IMR-90 (cell line): ENCODE data around the gene PRKD2. TPM values are rescaled to one million over a fixed set of nuclear protein-coding genes. Genes with fewer than 3 reads are reported as not detected.

ENCODE experiments used
- ATAC-seq: fragments of 200-7000 bp; cut with Tn5 transposase; 2 replicates; pipeline ENCODE4 v1.9.1; 2020; ENCODE audit warnings: low read depth, mild to moderate bottlenecking, moderate library complexity
- BruUV-seq: library from RNA; stranded (reverse); fragments of 400-500 nt; replicated peaks from 2 replicates; lab custom pipeline; 2021; lab: Mats Ljungman, UMichigan
- CTCF ChIA-PET: fragments of 300-600 bp; formaldehyde crosslinking; extraction: SDS; loops from one replicate; lab custom pipeline; 2021; ENCODE audit warnings: antibody characterized with exemption; lab: Yijun Ruan, JAX
- POLR2A ChIA-PET: fragments of 300-600 bp; sonication (Branson Sonifier 250); formaldehyde crosslinking; loops from one replicate; lab custom pipeline; 2022; ENCODE audit warnings: antibody characterized with exemption; ENCODE audit not compliant: unreplicated experiment; lab: Charles Lee
- DNase-seq: peaks from one replicate; pipeline ENCODE4 v3.0.0; 2013
- H2AFZ ChIP-seq: replicated peaks from 2 replicates; pipeline ENCODE3; 2013; ENCODE audit warnings: low read length, mild to moderate bottlenecking; ENCODE audit not compliant: poor library complexity
- H2AK5ac ChIP-seq: 2 replicates; pipeline ENCODE4 v1.6.1; 2013; ENCODE audit warnings: low read depth, low read length, inconsistent platforms
- H2AK9ac ChIP-seq: replicated peaks from 2 replicates; pipeline ENCODE3; 2013; ENCODE audit warnings: mild to moderate bottlenecking, low read depth, low read length, moderate library complexity; ENCODE audit not compliant: poor library complexity
- H2BK120ac ChIP-seq: 2 replicates; pipeline ENCODE4 v1.6.1; 2013; ENCODE audit warnings: low read depth, low read length, inconsistent platforms
- H2BK15ac ChIP-seq: 3 replicates; pipeline ENCODE4 v1.6.1; 2013; ENCODE audit warnings: low read depth, low read length, inconsistent platforms
- H2BK20ac ChIP-seq: 2 replicates; pipeline ENCODE4 v1.6.1; 2013; ENCODE audit warnings: low read depth, mild to moderate bottlenecking, inconsistent platforms, low read length, moderate library complexity
- H2BK5ac ChIP-seq: 2 replicates; pipeline ENCODE4 v1.6.1; 2013; ENCODE audit warnings: mild to moderate bottlenecking, low read depth, low read length, inconsistent platforms; ENCODE audit not compliant: poor library complexity, severe bottlenecking
- H3K14ac ChIP-seq: replicated peaks from 2 replicates; pipeline ENCODE4 v1.6.1; 2013; ENCODE audit warnings: low read depth, low read length, inconsistent platforms
- H3K18ac ChIP-seq: 2 replicates; pipeline ENCODE4 v1.6.1; 2013; ENCODE audit warnings: low read depth, low read length, control low read depth
- H3K23ac ChIP-seq: 2 replicates; pipeline ENCODE4 v1.6.1; 2013; ENCODE audit warnings: low read depth, low read length, inconsistent platforms
- H3K27ac ChIP-seq: 2 replicates; pipeline ENCODE4 v1.5.1; 2013; ENCODE audit warnings: mild to moderate bottlenecking, control low read depth, low read length; ENCODE audit not compliant: insufficient read depth
- H3K27me3 ChIP-seq: 2 replicates; pipeline ENCODE4 v1.6.1; 2013; ENCODE audit warnings: low read length; ENCODE audit not compliant: control insufficient read depth, insufficient read depth
- H3K36me3 ChIP-seq: 2 replicates; pipeline ENCODE4 v1.6.1; 2013; ENCODE audit warnings: low read length, mixed read lengths; ENCODE audit not compliant: control insufficient read depth, insufficient read depth
- H3K4ac ChIP-seq: 2 replicates; pipeline ENCODE4 v1.6.1; 2013; ENCODE audit warnings: low read depth, low read length, inconsistent platforms
- H3K4me1 ChIP-seq: 2 replicates; pipeline ENCODE4 v1.6.1; 2013; ENCODE audit warnings: low read length, mixed read lengths; ENCODE audit not compliant: control insufficient read depth, insufficient read depth
- H3K4me2 ChIP-seq: 2 replicates; pipeline ENCODE4 v1.6.1; 2013; ENCODE audit warnings: low read depth, mild to moderate bottlenecking, control low read depth, low read length, moderate library complexity
- H3K4me3 ChIP-seq: 2 replicates; pipeline ENCODE4 v1.5.1; 2013; ENCODE audit warnings: low read depth, mild to moderate bottlenecking, control low read depth, low read length, moderate library complexity; ENCODE audit not compliant: insufficient read depth
- H3K56ac ChIP-seq: 2 replicates; pipeline ENCODE4 v1.6.1; 2013; ENCODE audit warnings: low read length, inconsistent platforms; ENCODE audit not compliant: insufficient read depth; ENCODE audit errors: extremely low read depth
- H3K79me1 ChIP-seq, 2 experiments: 2 replicates each; pipeline ENCODE4 v1.6.1; 2013; ENCODE audit warnings: low read length in 2 of 2, inconsistent platforms in 1 of 2, low read depth in 1 of 2
- H3K9ac ChIP-seq: 2 replicates; pipeline ENCODE4 v1.6.1; 2013; ENCODE audit warnings: low read depth, low read length, control low read depth
- H3K9me1 ChIP-seq: 2 replicates; pipeline ENCODE4 v1.6.1; 2013; ENCODE audit warnings: low read length, inconsistent platforms; ENCODE audit not compliant: insufficient read depth
- H3K9me3 ChIP-seq: 2 replicates; pipeline ENCODE4 v1.6.1; 2013; ENCODE audit warnings: low read length; ENCODE audit not compliant: control insufficient read depth, insufficient read depth
- H4K20me1 ChIP-seq: 2 replicates; pipeline ENCODE4 v1.6.1; 2013; ENCODE audit warnings: low read length, inconsistent platforms; ENCODE audit not compliant: insufficient read depth
- H4K5ac ChIP-seq: 2 replicates; pipeline ENCODE4 v1.6.1; 2013; ENCODE audit warnings: mild to moderate bottlenecking, low read depth, low read length, control low read depth
- H4K8ac ChIP-seq, 2 experiments: 2 replicates each; pipeline ENCODE4 v1.6.1; 2013; ENCODE audit warnings: low read depth in 2 of 2, low read length in 2 of 2, control low read depth in 1 of 2, inconsistent platforms in 1 of 2
- H4K91ac ChIP-seq: 2 replicates; pipeline ENCODE4 v1.6.1; 2013; ENCODE audit warnings: low read depth, low read length, inconsistent platforms; ENCODE audit not compliant: insufficient read depth
- MAZ ChIP-seq: IDR thresholded peaks from 2 replicates; pipeline ENCODE4 v1.6.1; 2012; ENCODE audit warnings: low read depth, mild to moderate bottlenecking, low read length, improper control_type of control experiment, moderate library complexity, borderline replicate concordance
- POLR2A ChIP-seq: IDR thresholded peaks from 2 replicates; pipeline ENCODE4 v1.6.1; 2012; ENCODE audit warnings: mild to moderate bottlenecking, low read depth, low read length
- RFX5 ChIP-seq: IDR thresholded peaks from 2 replicates; pipeline ENCODE4 v1.8.0; 2012; ENCODE audit warnings: low read depth, mild to moderate bottlenecking, low read length, moderate library complexity
- WGBS, 2 experiments: methylation state at CpG; one replicate each; pipeline versions ENCODE4 v1.1.5 to v1.1.7; 2013; ENCODE audit warnings: missing lambda C conversion rate in 2 of 2; ENCODE audit not compliant: insufficient read length in 1 of 2; ENCODE audit errors: extremely low coverage in 2 of 2; 5-methylcytosine and 5-hydroxymethylcytosine counted together
- dilution Hi-C: fragments of 300-500 bp; cut with HindIII; formaldehyde crosslinking; loops from one replicate; pipeline ENCODE4 v1.14.3; 2018; ENCODE audit warnings: low sequenced_read_pairs; ENCODE audit not compliant: unreplicated experiment
- in situ Hi-C: fragments of 300-500 bp; cut with MboI; formaldehyde crosslinking; loops from 3 replicates; pipeline ENCODE4 v1.14.3; 2019; ENCODE audit warnings: low sequenced_read_pairs, inconsistent platforms, mixed read lengths
- intact Hi-C: fragments of 100-400 bp; cut with micrococcal nuclease; formaldehyde crosslinking; loops from 2 replicates; pipeline ENCODE4 v1.10.0; 2022
- polyA plus RNA-seq, 3 experiments: library from polyadenylated mRNA; depleted of rRNA; stranded (reverse); fragments of >200 nt; gene quantifications; 2 replicates each; pipeline ENCODE4 v1.2.3, GENCODE V29; 2012; ENCODE audit warnings: low replicate concordance in 1 of 3
- total RNA-seq: library from RNA; depleted of rRNA; stranded (reverse); fragments of >200 nt; gene quantifications from 2 replicates; pipeline ENCODE4 v1.2.3, GENCODE V29; 2012
- TF ChIP-seq, protein P1 (sequence below): conservative IDR thresholded peaks from 2 replicates; pipeline ENCODE4 v1.5.1; 2012; ENCODE audit warnings: mild to moderate bottlenecking, low read depth, low read length, improper control_type of control experiment

PRKD2 gene
- total and polyA plus RNA-seq, 2 of the 4 experiments (the other 2 are of a cell fraction): 9.9 to 19.6 TPM

DNA sequence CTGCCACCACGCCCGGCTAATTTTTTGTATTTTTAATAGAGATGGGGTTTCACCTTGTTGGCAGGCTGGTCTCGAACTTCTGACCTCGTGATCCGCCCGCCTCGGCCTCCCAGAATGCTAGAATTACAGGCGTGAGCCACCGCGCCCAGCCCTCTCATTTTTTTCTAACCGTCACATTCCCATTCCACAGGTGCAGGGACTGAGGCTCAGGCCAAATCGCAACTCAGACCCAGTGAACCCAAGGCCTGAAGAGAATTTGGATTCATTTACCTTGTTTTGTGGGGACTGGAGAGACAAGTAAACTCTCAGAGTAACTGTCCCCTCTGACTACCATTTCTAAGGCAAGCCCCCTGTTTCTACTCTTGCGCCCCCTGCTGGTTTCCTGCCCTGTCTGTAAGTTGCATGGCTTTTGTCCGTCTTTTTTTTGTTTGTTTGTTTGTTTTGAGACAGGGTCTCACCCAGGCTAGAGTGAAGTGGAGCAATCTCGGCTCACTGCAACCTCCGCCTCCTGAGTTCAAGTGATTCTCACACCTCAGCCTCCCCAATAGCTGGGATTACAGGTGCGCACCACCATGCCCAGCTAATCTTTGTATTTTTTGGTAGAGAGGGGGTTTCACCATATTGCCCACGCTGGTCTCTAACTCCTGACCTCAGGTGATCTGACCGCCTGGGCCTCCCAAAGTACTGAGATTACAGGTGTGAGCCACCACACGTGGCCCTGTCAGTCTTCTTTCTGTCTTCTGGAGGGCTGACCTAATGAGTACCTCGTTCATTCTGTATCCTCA, 31.6 kb upstream of the PRKD2 start (continued):
- no peak for TF ChIP-seq RFX5

DNA sequence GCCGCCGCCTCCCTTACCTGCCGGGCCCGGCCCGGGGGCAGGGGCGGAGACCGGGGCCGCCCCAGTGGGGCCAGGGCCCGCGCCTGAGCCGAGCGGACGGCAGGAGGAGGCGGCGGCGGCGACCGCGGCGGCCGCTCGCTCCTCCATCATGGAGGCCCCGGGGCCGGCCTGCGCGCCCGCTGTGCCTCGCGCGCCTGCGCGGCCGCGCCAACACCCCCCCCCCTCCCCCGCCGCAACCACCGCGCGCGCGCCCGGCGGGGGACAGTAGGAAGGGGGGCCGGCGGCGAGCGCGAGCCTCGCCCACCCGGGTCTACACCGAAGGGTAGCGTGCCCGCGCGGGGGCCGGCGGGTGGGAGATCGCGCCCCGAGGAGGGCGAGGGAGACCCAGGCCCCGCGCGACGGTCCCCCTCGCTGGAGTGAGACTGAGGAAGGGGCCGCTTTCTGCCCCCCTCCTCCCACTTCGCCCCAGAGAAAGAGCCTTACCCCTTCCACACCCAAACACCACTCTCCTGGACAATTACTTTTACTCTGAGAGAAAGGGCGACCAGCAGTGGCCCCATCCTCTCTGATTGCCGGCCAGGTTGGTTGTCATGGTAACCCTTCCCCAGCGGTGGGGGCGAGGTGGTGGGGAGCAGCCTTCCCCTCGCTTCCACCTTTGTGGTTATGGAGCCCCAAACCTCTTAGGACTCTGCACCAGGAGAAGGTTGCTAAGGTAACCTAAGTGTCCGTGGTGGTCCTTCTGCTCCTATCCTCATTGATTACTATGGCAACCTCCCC, 29.6 kb upstream of the PRKD2 start, which contains the start of gene STRN4:
STRN4 (minus strand) TSS at position 170 of the 777 bp plus-strand sequence; CDS start at position 150, 20 bp downstream.
- Histone ChIP-seq H3K27ac (peak within 1 kb of the TSS; percentile 78), H2BK15ac (no peak within 1 kb of the TSS), H2AK9ac (peak within 1 kb of the TSS; percentile 97), H4K8ac (peak within 1 kb of the TSS; percentile 61 to 95; a peak in 3 of 4 replicates), H4K91ac (peak within 1 kb of the TSS; percentile 80), H3K79me1 (peaks cover 8 to 58% of the 10 kb centered on the region in 2 experiments), H3K27me3 (no peaks in the 10 kb centered on the region), H2BK120ac (peak within 1 kb of the TSS; percentile 57), H3K14ac (peak within 1 kb of the TSS; percentile 92), H3K9me1 (peaks cover 13% of the 10 kb centered on the region), H2BK20ac (no peak within 1 kb of the TSS; the same call in 1 of the 2 replicates), H3K9ac (peak within 1 kb of the TSS; percentile 97), H2AFZ (peak within 1 kb of the TSS; percentile 98), H3K4me3 (peak within 1 kb of the TSS; percentile 98), H2AK5ac (peak within 1 kb of the TSS; percentile 96), H3K4ac (peak within 1 kb of the TSS; percentile 92), H3K36me3 (peaks cover 12% of the 10 kb centered on the region), H4K5ac (peak within 1 kb of the TSS; percentile 65), H2BK5ac (peak within 1 kb of the TSS; percentile 86), H3K23ac (peak within 1 kb of the TSS; percentile 99), H4K20me1 (peaks cover 43% of the 10 kb centered on the region), H3K56ac (peak within 1 kb of the TSS; percentile 71), H3K4me2 (peak within 1 kb of the TSS; percentile 98), H3K4me1 (peaks cover 5% of the 10 kb centered on the region), H3K9me3 (no peaks in the 10 kb centered on the region), H3K18ac (peak within 1 kb of the TSS; percentile 68; the same call in 1 of the 2 replicates)
- dilution Hi-C loops: no loop called here
- in situ Hi-C loops: no loop called here
- CTCF ChIA-PET: no interaction called here
- intact Hi-C loops: loop anchor here (5.0 to 10.0 kb wide), 2 partner anchors 132 to 219 kb away; no protein-coding TSS in a partner anchor
- DNase-seq: no peak
- WGBS, 2 experiments: 4% methylated on average over 9 of the region's 74 CpGs; no CpG with 5 or more reads in 1 of the 2 experiments
- POLR2A ChIA-PET: no interaction called here
- BruUV-seq: no TSS peak
- peak; percentile 81 for ATAC-seq
- TF ChIP-seq POLR2A: peak; percentile 76
- TF ChIP-seq MAZ: peak; percentile 69; the same call in 1 of the 2 replicates
- TF ChIP-seq, protein P1, sequence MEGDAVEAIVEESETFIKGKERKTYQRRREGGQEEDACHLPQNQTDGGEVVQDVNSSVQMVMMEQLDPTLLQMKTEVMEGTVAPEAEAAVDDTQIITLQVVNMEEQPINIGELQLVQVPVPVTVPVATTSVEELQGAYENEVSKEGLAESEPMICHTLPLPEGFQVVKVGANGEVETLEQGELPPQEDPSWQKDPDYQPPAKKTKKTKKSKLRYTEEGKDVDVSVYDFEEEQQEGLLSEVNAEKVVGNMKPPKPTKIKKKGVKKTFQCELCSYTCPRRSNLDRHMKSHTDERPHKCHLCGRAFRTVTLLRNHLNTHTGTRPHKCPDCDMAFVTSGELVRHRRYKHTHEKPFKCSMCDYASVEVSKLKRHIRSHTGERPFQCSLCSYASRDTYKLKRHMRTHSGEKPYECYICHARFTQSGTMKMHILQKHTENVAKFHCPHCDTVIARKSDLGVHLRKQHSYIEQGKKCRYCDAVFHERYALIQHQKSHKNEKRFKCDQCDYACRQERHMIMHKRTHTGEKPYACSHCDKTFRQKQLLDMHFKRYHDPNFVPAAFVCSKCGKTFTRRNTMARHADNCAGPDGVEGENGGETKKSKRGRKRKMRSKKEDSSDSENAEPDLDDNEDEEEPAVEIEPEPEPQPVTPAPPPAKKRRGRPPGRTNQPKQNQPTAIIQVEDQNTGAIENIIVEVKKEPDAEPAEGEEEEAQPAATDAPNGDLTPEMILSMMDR: no peak
